NOMO-1 treated with DMSO at 0.1 percent for 48 hours (cell line): ENCODE data around the gene SF3B3.

Source experiments
- DNase-seq: peaks from one replicate; lab custom pipeline; 2025; ENCODE audit not compliant: unreplicated experiment; lab: John Stamatoyannopoulos, UW

SF3B3 gene

GRCh38 chr16:70523743-70524398, at the start of gene SF3B3:
Gene SF3B3, plus strand, starts transcription at chr16:70523816. Its CDS starts 2,841 bp downstream, at chr16:70526657.
- peak; percentile 78 for DNase-seq

DNA sequence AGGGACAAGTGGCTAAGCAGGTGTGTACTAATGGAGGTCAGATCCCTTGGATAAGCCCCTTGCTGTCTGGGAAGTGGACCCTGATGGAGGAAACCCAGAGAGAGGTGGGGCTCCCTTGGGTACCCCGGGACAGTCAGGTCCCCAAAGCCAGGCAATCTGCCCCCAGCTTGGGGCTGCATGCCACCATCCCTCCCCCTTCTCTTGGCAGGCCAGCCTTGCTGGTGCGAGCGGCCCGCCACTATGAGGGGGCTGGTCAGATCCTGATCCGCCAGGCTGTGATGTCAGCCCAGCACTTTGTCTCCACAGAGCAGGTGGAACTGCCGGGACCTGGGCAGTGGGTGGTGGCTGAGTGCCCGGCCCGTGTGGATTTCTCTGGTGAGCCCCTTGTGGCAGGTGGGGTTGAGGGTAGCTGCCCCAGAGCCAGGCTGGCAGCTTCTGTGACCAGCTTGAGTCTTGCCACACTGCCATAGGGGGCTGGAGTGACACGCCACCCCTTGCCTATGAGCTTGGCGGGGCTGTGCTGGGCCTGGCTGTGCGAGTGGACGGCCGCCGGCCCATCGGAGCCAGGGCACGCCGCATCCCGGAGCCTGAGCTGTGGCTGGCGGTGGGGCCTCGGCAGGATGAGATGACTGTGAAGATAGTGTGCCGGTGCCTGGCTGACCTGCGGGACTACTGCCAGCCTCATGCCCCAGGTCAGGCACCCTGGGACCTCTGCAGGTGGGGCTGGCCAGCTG, 49.1 kb upstream of the SF3B3 start:
- no peak for DNase-seq

DNA sequence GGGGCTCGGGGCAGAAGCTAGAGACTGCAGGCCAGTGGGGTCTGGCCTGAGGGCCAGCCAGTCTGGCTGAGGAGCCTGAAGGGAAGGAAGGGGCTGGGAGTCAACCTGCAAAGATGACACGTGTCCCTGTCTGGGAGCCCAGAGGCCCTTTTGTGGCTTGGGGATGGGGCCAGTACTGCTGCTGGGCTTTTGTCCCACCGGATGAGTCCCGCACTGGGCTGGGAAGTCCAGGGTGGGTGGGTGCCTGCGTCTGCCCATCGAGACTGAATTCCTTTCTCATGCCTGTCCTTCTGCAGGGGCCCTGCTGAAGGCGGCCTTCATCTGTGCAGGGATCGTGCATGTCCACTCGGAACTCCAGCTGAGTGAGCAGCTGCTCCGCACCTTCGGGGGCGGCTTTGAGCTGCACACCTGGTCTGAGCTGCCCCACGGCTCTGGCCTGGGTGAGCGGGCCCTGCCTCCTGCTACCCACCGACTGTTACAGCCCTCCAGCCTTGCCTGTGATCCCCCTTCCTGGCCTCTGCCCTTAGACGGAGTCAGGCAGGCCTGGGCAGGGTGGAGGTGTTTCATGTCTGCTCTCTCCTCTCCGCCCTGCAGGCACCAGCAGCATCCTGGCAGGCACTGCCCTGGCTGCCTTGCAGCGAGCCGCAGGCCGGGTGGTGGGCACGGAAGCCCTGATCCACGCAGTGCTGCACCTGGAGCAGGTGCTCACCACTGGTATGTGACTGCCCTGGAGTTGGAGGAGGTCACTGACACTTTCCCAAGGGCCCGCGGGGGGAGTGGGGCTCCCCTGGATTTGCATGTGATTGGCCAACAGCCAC, 48.4 kb upstream of the SF3B3 start:
- DNase-seq: no peak

DNA sequence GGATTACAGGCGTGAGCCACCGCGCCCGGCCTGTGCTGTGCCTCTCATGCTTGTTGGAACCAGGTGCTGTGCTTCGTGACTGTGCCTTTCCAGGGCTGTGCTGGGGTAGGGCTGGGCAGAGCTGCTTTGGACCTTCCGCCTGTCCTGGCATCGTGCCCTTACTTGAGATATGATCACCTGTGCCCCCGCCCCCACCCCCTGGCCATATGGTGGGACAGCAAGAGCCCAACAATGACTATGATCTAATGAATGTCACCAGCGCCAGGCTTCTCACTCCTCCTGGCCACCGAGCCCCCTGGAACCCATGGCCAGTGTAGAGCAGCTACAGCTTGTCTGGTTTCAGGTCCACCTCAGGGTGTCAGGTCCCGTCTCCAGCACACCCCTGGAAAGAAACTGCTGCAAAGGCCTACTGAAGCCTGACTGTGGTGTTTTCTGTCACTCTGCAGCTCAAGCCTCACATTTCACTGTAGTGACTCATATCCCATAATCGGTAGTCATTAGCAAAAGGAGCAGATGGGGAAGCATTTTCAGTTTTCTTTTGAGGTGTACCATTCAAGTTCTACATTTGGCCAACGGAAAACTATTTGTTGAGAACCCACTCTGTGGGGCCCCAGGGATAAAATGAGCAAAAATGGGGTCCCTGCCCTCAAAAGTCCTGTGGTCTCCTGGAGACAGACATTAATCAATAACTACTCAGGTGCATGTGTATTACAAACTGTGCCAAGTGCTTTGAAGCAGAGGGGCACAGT, 47.2 kb upstream of the SF3B3 start:
- DNase-seq: peak; percentile 91

DNA sequence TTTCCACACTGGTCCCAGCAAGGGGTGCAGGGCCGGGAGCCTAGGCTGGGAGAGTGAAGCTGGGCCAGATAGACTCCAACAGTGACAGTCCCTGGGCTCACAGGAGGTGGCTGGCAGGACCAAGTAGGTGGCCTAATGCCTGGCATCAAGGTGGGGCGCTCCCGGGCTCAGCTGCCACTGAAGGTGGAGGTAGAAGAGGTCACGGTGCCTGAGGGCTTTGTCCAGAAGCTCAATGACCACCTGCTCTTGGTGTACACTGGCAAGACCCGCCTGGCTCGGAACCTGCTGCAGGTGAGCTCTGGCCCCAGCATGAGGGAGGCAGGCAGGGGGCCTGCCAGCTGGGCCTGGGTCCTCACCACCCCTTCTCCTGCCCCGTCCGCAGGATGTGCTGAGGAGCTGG, 45.4 kb upstream of the SF3B3 start:
- no peak for DNase-seq

DNA sequence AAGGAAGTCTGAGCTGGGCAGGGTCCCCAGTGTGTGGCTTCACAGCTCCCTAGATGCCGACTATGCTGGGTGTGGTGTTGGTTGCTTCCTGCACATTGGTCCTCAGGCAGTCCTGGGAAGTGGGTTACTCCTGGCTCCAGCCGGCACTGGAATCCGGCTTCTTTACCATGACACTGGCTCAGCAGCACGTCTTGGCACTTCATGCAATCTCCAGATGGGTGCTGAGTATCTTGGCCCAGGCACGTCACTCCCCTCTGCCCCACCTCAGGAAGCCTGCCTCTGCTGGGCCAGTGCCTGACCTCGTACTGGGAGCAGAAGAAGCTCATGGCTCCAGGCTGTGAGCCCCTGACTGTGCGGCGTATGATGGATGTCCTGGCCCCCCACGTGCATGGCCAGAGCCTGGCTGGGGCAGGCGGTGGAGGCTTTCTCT, 44.7 kb upstream of the SF3B3 start:
- DNase-seq: no peak

GRCh38 chr16:70480127-70481105, 43.2 kb upstream of the SF3B3 start:
- DNase-seq: no peak

DNA sequence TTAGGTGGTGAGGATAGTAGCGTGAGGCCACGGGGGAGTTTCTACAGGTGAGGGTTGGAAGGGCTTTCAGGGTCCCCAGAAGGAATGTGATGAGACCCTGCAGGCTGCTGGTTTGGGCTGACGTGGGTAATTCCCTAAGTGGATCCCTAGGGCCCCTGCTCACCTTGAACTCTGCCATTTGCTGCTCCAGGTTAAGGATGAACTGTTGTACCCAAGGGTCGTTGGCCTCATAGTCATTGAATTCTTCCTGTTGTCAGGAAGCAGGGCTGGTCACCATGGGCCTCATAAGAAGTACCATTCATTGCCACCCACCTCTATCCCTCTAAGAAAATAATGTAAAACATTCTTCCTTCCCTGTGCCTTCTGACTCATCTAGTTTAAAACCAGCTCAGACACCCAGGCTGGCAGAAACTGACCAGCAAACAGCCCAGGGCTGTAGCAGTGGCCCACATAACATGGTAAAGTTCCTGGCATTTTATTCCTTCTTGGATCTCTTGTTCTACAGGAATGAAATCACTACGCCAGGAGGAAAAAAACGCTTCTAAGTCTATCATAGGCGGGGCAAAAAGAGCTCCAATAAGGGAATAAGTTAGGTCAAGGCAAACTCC, 41.6 kb upstream of the SF3B3 start:
- no peak for DNase-seq

GRCh38 chr16:70482624-70483023, 41.0 kb upstream of the SF3B3 start:
- DNase-seq: no peak

DNA sequence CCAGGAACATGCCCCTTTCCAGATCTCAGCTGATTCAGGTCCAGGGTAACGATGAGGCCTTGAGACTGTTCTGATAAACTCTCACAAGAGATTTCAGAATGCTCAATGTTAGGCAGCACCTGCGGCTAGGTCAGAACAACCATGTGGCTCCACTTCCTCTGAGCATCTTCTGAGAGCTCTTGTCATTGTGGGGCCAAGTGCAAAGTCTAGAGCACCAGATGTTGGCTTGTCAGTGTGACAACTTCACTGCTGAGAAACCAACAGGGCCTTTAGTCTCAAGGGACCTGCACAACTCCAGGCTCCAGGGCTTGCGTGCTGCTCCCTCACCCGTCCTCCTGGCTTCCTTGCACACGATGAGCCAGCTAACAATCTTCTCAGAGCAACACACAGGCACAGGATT, 40.2 kb upstream of the SF3B3 start:
- DNase-seq: no peak

DNA sequence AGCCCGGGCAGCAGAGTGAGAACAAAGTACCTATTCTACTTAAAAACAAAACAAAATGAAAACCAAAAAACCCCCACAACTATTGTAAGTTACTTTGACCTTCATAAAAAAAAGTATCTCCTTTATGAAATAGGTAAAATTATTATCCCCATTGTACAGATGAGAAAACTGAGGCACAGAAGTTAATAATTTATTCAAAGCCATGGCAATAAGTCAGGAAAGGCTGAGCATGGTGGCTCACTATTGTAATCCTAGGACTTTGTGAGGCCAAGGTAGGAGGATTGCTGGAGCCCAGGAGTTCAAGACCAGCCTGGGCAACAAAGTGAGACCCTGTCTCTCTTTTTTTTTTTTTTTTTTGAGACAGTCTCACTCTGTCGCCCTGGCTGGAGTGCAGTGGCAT, 38.7 kb upstream of the SF3B3 start:
- DNase-seq: no peak

DNA sequence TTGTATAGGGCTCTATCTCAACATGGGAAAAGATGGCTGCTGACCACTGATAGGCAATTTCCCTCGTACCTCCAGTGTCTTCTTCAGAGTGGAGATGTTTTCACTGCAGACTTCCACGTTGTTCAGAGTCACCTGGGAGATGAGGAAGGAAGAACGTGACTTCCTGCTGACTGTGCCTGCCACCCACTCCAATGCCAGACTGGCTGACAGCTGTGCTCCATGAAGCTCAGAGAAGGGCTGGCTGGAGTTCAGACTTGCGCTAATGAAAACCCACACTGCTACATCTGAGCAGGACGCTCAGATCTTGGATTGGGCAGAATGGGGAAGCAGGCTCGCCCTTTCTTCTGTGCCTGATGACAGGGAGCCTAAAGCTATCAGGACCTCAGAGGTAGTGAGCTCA, 33.4 kb upstream of the SF3B3 start:
- no peak for DNase-seq

DNA sequence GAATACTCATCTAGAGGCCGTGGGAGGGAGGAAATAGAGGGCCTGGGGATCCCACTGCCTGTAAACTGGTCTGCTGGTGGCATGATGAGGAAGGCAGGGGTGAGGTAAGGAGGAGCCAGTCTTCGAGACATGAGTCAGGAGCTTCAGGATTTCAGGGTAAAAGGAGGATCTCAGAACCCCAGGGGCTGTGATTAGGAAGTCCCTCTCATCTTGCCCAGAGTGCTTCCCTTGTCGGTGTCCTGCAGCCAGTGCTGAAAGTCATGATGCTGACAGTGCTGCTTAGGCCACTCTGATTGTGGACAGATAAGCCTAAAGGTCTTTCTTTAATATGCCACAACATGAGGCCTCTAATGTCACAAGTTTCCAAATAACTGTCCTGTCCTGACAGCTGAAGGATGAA, 29.8 kb upstream of the SF3B3 start:
- no peak for DNase-seq

GRCh38 chr16:70494202-70494770, 29.3 kb upstream of the SF3B3 start:
- DNase-seq: no peak

- DNase-seq: no peak
These were observed 28.8 kb upstream of the SF3B3 start for GRCh38 chr16:70494777-70495176.

DNA sequence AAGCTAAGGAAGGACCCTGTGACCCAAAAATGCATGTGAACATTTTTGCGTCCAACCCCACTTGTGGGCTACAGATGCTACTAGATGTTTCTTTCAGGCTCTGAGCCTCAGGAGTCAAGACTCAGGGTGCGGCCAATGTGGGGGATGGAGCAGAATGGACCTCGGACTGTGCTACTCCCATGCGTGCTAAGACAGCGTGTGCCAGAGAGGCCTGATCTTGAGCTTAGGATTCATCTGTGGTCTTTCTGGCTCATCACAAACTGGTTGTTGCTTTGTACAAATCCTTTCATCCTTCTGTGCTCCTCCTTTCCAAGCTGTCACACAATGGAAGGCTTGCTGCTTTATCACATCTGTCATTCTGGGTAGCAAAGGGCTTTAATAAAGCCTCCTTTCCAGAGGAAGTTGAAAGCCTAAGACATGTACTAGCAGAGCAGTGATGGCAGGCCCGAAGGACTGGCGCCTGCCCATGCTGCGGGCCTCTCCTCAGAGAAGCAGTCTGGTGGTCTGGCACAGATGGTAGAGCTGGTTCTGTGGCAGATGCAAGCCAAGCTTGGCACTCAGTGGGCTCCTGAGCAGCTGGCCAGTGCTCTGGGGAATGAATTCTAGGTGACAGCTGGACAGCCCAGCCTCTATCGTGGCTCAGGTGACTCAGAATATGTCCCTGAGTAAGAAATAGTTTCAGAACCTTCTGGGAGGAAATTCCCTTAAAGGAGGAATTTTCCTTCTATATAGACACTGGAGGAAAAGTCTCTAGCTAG, 28.0 kb upstream of the SF3B3 start:
- DNase-seq: no peak

GRCh38 chr16:70496513-70496912, 27.1 kb upstream of the SF3B3 start:
- DNase-seq: no peak

DNA sequence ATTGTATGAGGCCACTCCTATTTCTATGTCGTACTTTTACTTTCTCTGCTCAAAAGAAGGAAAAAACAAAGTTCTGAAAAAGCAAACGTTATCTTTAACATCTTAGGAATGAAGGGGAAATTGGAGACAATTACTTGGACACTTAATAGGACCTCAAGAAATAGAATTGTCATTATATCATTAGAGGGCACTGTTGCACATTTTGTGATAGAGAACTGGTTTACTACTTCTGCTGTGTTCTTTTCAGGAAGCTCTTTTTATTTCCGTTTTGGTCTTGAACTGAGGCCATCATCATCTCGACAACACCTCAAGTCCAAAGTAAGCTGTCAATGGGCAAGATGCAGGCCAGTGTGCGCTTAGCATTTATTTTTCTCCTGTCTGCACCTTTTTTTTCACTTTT, 14.9 kb upstream of the SF3B3 start:
- peak; percentile 63 for DNase-seq

DNA sequence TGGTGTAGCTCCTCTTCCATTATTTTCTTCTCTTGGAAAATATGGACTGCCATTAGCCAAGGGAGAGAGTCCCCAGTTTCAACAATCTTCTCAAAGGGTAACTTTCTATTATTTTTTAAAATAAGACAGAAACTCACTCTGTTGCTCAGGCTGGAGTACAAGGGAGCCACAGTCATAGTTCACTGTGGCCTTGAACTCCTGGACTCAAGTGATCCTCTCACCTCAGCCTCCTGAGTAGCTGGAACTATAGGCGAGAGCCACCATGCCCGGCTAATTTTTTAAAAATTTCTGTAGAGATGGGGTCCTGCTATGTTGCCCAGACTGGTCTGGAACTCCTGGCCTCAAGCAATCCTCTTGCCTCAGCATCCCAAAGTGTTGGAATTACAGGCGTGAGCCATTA, 13.4 kb upstream of the SF3B3 start:
- no peak for DNase-seq
